OCI-LY1 (cell line): ENCODE data around the gene MRPL43.

Experiments
- H2AFZ ChIP-seq: fragments of 200-600 bp; sonication (generic), shearing (Covaris generic); 2 replicates; pipeline ENCODE4 v1.6.0; 2014; ENCODE audit warnings: antibody characterized with exemption, mild to moderate bottlenecking, low read length
- H3F3A ChIP-seq: fragments of 200-600 bp; sonication (generic), shearing (Covaris generic); 2 replicates; pipeline ENCODE4 v1.6.0; 2014; ENCODE audit warnings: mild to moderate bottlenecking, antibody characterized with exemption, low read length, moderate library complexity; ENCODE audit not compliant: insufficient read depth
- H3K27ac ChIP-seq: fragments of 200-600 bp; sonication (generic); 2 replicates; pipeline ENCODE4 v1.5.1; 2014; ENCODE audit warnings: low read length, mixed run types, mild to moderate bottlenecking, low read depth; ENCODE audit not compliant: poor library complexity, severe bottlenecking
- H3K27me3 ChIP-seq: fragments of 200-600 bp; sonication (generic); 2 replicates; pipeline ENCODE4 v1.6.0; 2014; ENCODE audit warnings: antibody characterized with exemption, mild to moderate bottlenecking, low read length, moderate library complexity; ENCODE audit not compliant: insufficient read depth
- H3K36me3 ChIP-seq: fragments of 200-600 bp; sonication (generic); 2 replicates; pipeline ENCODE4 v1.6.1; 2014; ENCODE audit warnings: mild to moderate bottlenecking, antibody characterized with exemption, low read length, moderate library complexity, mixed read lengths; ENCODE audit not compliant: insufficient read depth
- H3K4me1 ChIP-seq: fragments of 200-600 bp; sonication (generic); 2 replicates; pipeline ENCODE4 v1.5.1; 2014; ENCODE audit warnings: mild to moderate bottlenecking, low read length, moderate library complexity; ENCODE audit not compliant: insufficient read depth, severe bottlenecking
- H3K4me2 ChIP-seq: fragments of 200-600 bp; sonication (generic), shearing (Covaris generic); 2 replicates; pipeline ENCODE4 v1.6.1; 2014; ENCODE audit warnings: low read length
- H3K4me3 ChIP-seq: fragments of 200-600 bp; sonication (generic); 2 replicates; pipeline ENCODE4 v1.5.1; 2014; ENCODE audit warnings: low read length, low read depth, mild to moderate bottlenecking, mixed read lengths; ENCODE audit not compliant: poor library complexity, severe bottlenecking
- H3K79me2 ChIP-seq: fragments of 200-600 bp; shearing (Covaris generic); 2 replicates; pipeline ENCODE4 v1.6.1; 2016; ENCODE audit warnings: mixed run types, low read length, mixed read lengths; ENCODE audit not compliant: insufficient read depth
- H3K9ac ChIP-seq: fragments of 200-600 bp; sonication (generic), shearing (Covaris generic); 2 replicates; pipeline ENCODE4 v1.6.1; 2014; ENCODE audit warnings: mild to moderate bottlenecking, low read length, mixed read lengths
- H3K9me2 ChIP-seq: fragments of 200-600 bp; sonication (generic), shearing (Covaris generic); 2 replicates; pipeline ENCODE4 v1.6.1; 2014; ENCODE audit warnings: low read depth, mild to moderate bottlenecking, low read length, mixed read lengths
- H3K9me3 ChIP-seq: fragments of 200-600 bp; shearing (Covaris generic); 2 replicates; pipeline ENCODE4 v1.6.1; 2014; ENCODE audit warnings: low read length, mixed read lengths
- H4K20me1 ChIP-seq: fragments of 200-600 bp; sonication (generic), shearing (Covaris generic); 2 replicates; pipeline ENCODE4 v1.6.0; 2016; ENCODE audit warnings: mild to moderate bottlenecking, low read length; ENCODE audit not compliant: insufficient read depth
- CTCF ChIP-seq: fragments of 200-600 bp; sonication (generic), shearing (Covaris generic); IDR thresholded peaks from 2 replicates; pipeline ENCODE4 v1.5.1; 2017; ENCODE audit warnings: mild to moderate bottlenecking, antibody characterized with exemption, low read length, moderate library complexity, mixed read lengths
- EZH2 ChIP-seq: fragments of 200-600 bp; sonication (generic), shearing (Covaris generic); IDR thresholded peaks from 2 replicates; pipeline ENCODE4 v1.8.0; 2017; ENCODE audit warnings: borderline replicate concordance, mixed run types, mild to moderate bottlenecking, antibody characterized with exemption, low read length, moderate library complexity, mixed read lengths

Gene MRPL43

GRCh38 chr10:100939763-100940344 is 47.4 kb downstream of the MRPL43 start:
- H3K27ac ChIP-seq = no peak overlapping the region
- no peaks in the 10 kb centered on the region for H3K27me3 ChIP-seq
- H3K4me3 ChIP-seq = no peak overlapping the region
- H4K20me1 ChIP-seq = no peaks in the 10 kb centered on the region
- no peaks in the 10 kb centered on the region for H3F3A ChIP-seq
- no peak overlapping the region for H3K4me2 ChIP-seq
- H3K9me3 ChIP-seq = no peaks in the 10 kb centered on the region
- TF ChIP-seq CTCF (no peak), EZH2 (no peak)
- H3K36me3 ChIP-seq = peaks cover 33% of the 10 kb centered on the region
- H3K9ac ChIP-seq = no peak overlapping the region
- no peaks in the 10 kb centered on the region for H3K4me1 ChIP-seq
- no peaks in the 10 kb centered on the region for H3K9me2 ChIP-seq
- H3K79me2 ChIP-seq = no peaks in the 10 kb centered on the region
- H2AFZ ChIP-seq = no peak overlapping the region
